Caco-2 (cell line): Measurements from ENCODE around the gene TBRG1. TPM values are rescaled to one million over a fixed set of nuclear protein-coding genes. Genes with fewer than 3 reads are reported as not detected.

Experiments
- BruUV-seq: library from RNA; stranded (reverse); fragments of 400-500 nt; replicated peaks from 2 replicates; lab custom pipeline; 2021; lab: Mats Ljungman, UMichigan
- CTCF ChIA-PET: fragments of 300-600 bp; sonication (Branson Sonifier 250); formaldehyde crosslinking; loops from one replicate; lab custom pipeline; 2022; ENCODE audit warnings: antibody characterized with exemption; lab: Charles Lee
- POLR2A ChIA-PET: fragments of 300-600 bp; sonication (Branson Sonifier 250); formaldehyde crosslinking; loops from one replicate; lab custom pipeline; 2022; ENCODE audit warnings: antibody characterized with exemption; lab: Charles Lee
- DNase-seq, 2 experiments: peaks; one replicate each; pipeline versions ENCODE4 v3.0.0 to v3.0.0-alpha.2; 2020 to 2022
- H3K27me3 ChIP-seq: replicated peaks from 2 replicates; pipeline ENCODE4 v1.6.0; 2011; ENCODE audit warnings: low read length; ENCODE audit not compliant: control insufficient read depth, insufficient read depth
- H3K36me3 ChIP-seq: 2 replicates; pipeline ENCODE4 v1.5.1; 2011; ENCODE audit warnings: low read length; ENCODE audit not compliant: control insufficient read depth, insufficient read depth
- H3K4me1 ChIP-seq: fragments of 250-450 bp; sonication (Bioruptor Pico); 2 replicates; pipeline ENCODE4 v1.5.1; 2020; ENCODE audit warnings: mild to moderate bottlenecking
- H3K4me3 ChIP-seq: 2 replicates; pipeline ENCODE4 v1.5.1; 2011; ENCODE audit warnings: low read depth, mild to moderate bottlenecking, control low read depth, low read length
- H3K9me3 ChIP-seq: fragments of 250-450 bp; sonication (Bioruptor Pico); 2 replicates; pipeline ENCODE4 v1.5.1; 2020; ENCODE audit warnings: mild to moderate bottlenecking, moderate library complexity
- H3K27ac Mint-ChIP-seq: one replicate; pipeline ENCODE4 v1.8.0; 2022; ENCODE audit warnings: mixed read lengths; ENCODE audit not compliant: unreplicated experiment
- H3K27me3 Mint-ChIP-seq: one replicate; pipeline ENCODE4 v1.8.0; 2022; ENCODE audit warnings: mixed read lengths; ENCODE audit not compliant: insufficient read depth, unreplicated experiment
- H3K36me3 Mint-ChIP-seq: one replicate; pipeline ENCODE4 v1.8.0; 2022; ENCODE audit warnings: mild to moderate bottlenecking, mixed read lengths; ENCODE audit not compliant: insufficient read depth, unreplicated experiment
- H3K4me1 Mint-ChIP-seq: one replicate; pipeline ENCODE4 v1.8.0; 2022; ENCODE audit warnings: low read depth, mixed read lengths; ENCODE audit not compliant: unreplicated experiment
- H3K4me3 Mint-ChIP-seq: one replicate; pipeline ENCODE4 v1.8.0; 2022; ENCODE audit warnings: mild to moderate bottlenecking, moderate library complexity, mixed read lengths; ENCODE audit not compliant: unreplicated experiment
- H3K9me3 Mint-ChIP-seq: one replicate; pipeline ENCODE4 v1.8.0; 2022; ENCODE audit warnings: mixed read lengths; ENCODE audit not compliant: unreplicated experiment
- CTCF ChIP-seq, 2 experiments: fragments of 200-600 bp in 1 of 2; IDR thresholded peaks; 1 replicate in 1 of 2; 2 replicates in 1 of 2; pipeline versions ENCODE4 v1.5.1 to v1.8.0; 2011 to 2022; ENCODE audit warnings: antibody characterized with exemption in 1 of 2, control low read depth in 1 of 2, inconsistent platforms in 1 of 2, low read depth in 1 of 2, low read length in 1 of 2, mild to moderate bottlenecking in 1 of 2, moderate library complexity in 1 of 2; ENCODE audit not compliant: insufficient read depth in 1 of 2, severe bottlenecking in 1 of 2, unreplicated experiment in 1 of 2
- intact Hi-C: fragments of 100-400 bp; cut with micrococcal nuclease; formaldehyde crosslinking; loops from one replicate; pipeline ENCODE4 v1.10.0; 2022; ENCODE audit not compliant: unreplicated experiment
- total RNA-seq: library from RNA; stranded (reverse); gene quantifications from 2 replicates; pipeline ENCODE4 v1.2.3, GENCODE V29; 2022

TBRG1 gene
- total RNA-seq, 1 experiment from 2014 or later = 71.5 TPM

- DNase-seq = no peak
- no peak for TF ChIP-seq CTCF (IDR thresholded peaks at IDR 0.05; ENCODE audit: insufficient read depth in 1 of 2, low read depth in 1 of 2, low read length in 1 of 2, severe bottlenecking in 1 of 2, unreplicated experiment in 1 of 2)
- no peak overlapping the region for H3K4me3 Mint-ChIP-seq
- intact Hi-C loops = no loop called here
- ChIA-PET POLR2A (interaction anchor here (0.6 kb wide), 1 partner anchor 1928 kb away, joined by 3 read pairs; the partner anchor contains the start of gene UBASH3B), CTCF (interaction anchor here (0.6 to 1.5 kb wide), 3 partner anchors 61 to 963 kb away, joined by 3 to 4 read pairs (median 3); no protein-coding TSS in a partner anchor)
- Histone ChIP-seq H3K36me3 (no peaks in the 10 kb centered on the region), H3K27me3 (no peaks in the 10 kb centered on the region; the same call in none of the 2 replicates), H3K4me1 (no peaks in the 10 kb centered on the region), H3K4me3 (no peak overlapping the region), H3K9me3 (0 out of 2 replicates have a peak, but pooled peaks cover 4% of the 10 kb centered on the region)
- H3K9me3 Mint-ChIP-seq = no peaks in the 10 kb centered on the region
- no peaks in the 10 kb centered on the region for H3K36me3 Mint-ChIP-seq
- H3K27ac Mint-ChIP-seq = no peak overlapping the region
- H3K27me3 Mint-ChIP-seq = peaks cover 22% of the 10 kb centered on the region
- no peaks in the 10 kb centered on the region for H3K4me1 Mint-ChIP-seq
- no TSS peak for BruUV-seq
Observed at GRCh38 chr11:124583781-124584180, 38.9 kb upstream of the TBRG1 start.

- TF ChIP-seq CTCF (IDR thresholded peaks at IDR 0.05; ENCODE audit: insufficient read depth in 1 of 2, low read depth in 1 of 2, low read length in 1 of 2, severe bottlenecking in 1 of 2, unreplicated experiment in 1 of 2) = no peak
- H3K4me3 Mint-ChIP-seq = no peak overlapping the region
- H3K4me3 ChIP-seq = no peak overlapping the region
- H3K36me3 Mint-ChIP-seq = no peaks in the 10 kb centered on the region
- no TSS peak for BruUV-seq
- no peaks in the 10 kb centered on the region for H3K4me1 Mint-ChIP-seq
- no peaks in the 10 kb centered on the region for H3K4me1 ChIP-seq
- no peak overlapping the region for H3K27ac Mint-ChIP-seq
- H3K9me3 ChIP-seq = 0 out of 2 replicates have a peak, but pooled peaks cover 4% of the 10 kb centered on the region
- ChIA-PET CTCF (interaction anchor here (0.7 to 1.5 kb wide), 3 partner anchors 60 to 513 kb away, joined by 3 to 4 read pairs (median 3); partner anchors contain the start of gene ROBO3), POLR2A (interaction anchor here (0.6 kb wide), 1 partner anchor 1929 kb away, joined by 3 read pairs; the partner anchor contains the start of gene UBASH3B)
- peaks cover 24% of the 10 kb centered on the region for H3K27me3 Mint-ChIP-seq
- DNase-seq = no peak
- intact Hi-C loops = no loop called here
- no peaks in the 10 kb centered on the region for H3K9me3 Mint-ChIP-seq
- H3K36me3 ChIP-seq = no peaks in the 10 kb centered on the region
- H3K27me3 ChIP-seq = no peaks in the 10 kb centered on the region; the same call in none of the 2 replicates
Observed at GRCh38 chr11:124584681-124585372, 37.8 kb upstream of the TBRG1 start.

- Histone ChIP-seq H3K9me3 (0 out of 2 replicates have a peak, but pooled peaks cover 4% of the 10 kb centered on the region), H3K4me1 (no peaks in the 10 kb centered on the region), H3K36me3 (no peaks in the 10 kb centered on the region), H3K27me3 (peaks cover 2% of the 10 kb centered on the region), H3K4me3 (no peak overlapping the region)
- BruUV-seq = no TSS peak
- no peaks in the 10 kb centered on the region for H3K4me1 Mint-ChIP-seq
- peak; percentile 59 to 73 for DNase-seq
- H3K9me3 Mint-ChIP-seq = no peaks in the 10 kb centered on the region
- peaks cover 32% of the 10 kb centered on the region for H3K27me3 Mint-ChIP-seq
- no peak overlapping the region for H3K27ac Mint-ChIP-seq
- intact Hi-C loops = loop anchor here (1.0 to 2.0 kb wide), 4 partner anchors 48 to 515 kb away; no protein-coding TSS in a partner anchor
- TF ChIP-seq CTCF (IDR thresholded peaks at IDR 0.05; ENCODE audit: insufficient read depth in 1 of 2, low read depth in 1 of 2, low read length in 1 of 2, severe bottlenecking in 1 of 2, unreplicated experiment in 1 of 2) = peak; percentile 79 to 91
- H3K36me3 Mint-ChIP-seq = no peaks in the 10 kb centered on the region
- POLR2A ChIA-PET = no interaction called here
- CTCF ChIA-PET = no interaction called here
- H3K4me3 Mint-ChIP-seq = no peak overlapping the region
Observed at GRCh38 chr11:124586238-124586860, 36.3 kb upstream of the TBRG1 start.
